Hepatocyte (in vitro differentiated cells): ENCODE measurements around the gene RASA1.

Experiments used
- EZH2 ChIP-seq: fragments of 200-600 bp; sonication (generic); IDR thresholded peaks from 2 replicates; pipeline ENCODE4 v1.6.1; 2016; ENCODE audit warnings: antibody characterized with exemption, mild to moderate bottlenecking, borderline replicate concordance
- TF ChIP-seq, protein P1 (sequence below): fragments of 200-600 bp; sonication (generic); IDR thresholded peaks from 2 replicates; pipeline ENCODE4 v1.5.1; 2016; ENCODE audit warnings: antibody characterized with exemption, mild to moderate bottlenecking; ENCODE audit not compliant: poor library complexity

DNA sequence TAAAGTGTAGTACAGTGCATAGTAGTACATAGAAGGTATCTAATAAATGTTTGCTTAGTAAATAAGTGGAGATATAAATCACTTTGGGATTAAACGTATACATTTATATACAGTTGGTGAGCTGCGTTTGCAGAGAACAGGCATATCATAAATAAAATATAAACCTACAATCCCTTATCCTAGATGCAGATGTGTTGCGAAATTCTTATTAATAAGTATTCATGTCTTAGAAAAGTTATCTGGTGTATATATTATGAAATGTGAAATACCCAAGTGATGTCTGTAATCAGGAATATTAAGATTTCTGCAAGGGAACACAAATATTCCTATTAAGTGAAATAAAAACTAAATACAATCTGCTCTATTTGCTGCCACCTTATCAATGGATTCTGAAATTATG is 136.2 kb downstream of the RASA1 start:
- TF ChIP-seq, protein P1, sequence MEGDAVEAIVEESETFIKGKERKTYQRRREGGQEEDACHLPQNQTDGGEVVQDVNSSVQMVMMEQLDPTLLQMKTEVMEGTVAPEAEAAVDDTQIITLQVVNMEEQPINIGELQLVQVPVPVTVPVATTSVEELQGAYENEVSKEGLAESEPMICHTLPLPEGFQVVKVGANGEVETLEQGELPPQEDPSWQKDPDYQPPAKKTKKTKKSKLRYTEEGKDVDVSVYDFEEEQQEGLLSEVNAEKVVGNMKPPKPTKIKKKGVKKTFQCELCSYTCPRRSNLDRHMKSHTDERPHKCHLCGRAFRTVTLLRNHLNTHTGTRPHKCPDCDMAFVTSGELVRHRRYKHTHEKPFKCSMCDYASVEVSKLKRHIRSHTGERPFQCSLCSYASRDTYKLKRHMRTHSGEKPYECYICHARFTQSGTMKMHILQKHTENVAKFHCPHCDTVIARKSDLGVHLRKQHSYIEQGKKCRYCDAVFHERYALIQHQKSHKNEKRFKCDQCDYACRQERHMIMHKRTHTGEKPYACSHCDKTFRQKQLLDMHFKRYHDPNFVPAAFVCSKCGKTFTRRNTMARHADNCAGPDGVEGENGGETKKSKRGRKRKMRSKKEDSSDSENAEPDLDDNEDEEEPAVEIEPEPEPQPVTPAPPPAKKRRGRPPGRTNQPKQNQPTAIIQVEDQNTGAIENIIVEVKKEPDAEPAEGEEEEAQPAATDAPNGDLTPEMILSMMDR = no peak
- no peak for TF ChIP-seq EZH2
